Caco-2 (cell line): Measurements from ENCODE around the gene EBF3. TPM values are rescaled to one million over a fixed set of nuclear protein-coding genes. Genes with fewer than 3 reads are reported as not detected.

Source experiments
- BruUV-seq: library from RNA; stranded (reverse); fragments of 400-500 nt; replicated peaks from 2 replicates; lab custom pipeline; 2021; lab: Mats Ljungman, UMichigan
- CTCF ChIA-PET: fragments of 300-600 bp; sonication (Branson Sonifier 250); formaldehyde crosslinking; loops from one replicate; lab custom pipeline; 2022; ENCODE audit warnings: antibody characterized with exemption; lab: Charles Lee
- POLR2A ChIA-PET: fragments of 300-600 bp; sonication (Branson Sonifier 250); formaldehyde crosslinking; loops from one replicate; lab custom pipeline; 2022; ENCODE audit warnings: antibody characterized with exemption; lab: Charles Lee
- DNase-seq, 2 experiments: peaks; one replicate each; pipeline versions ENCODE4 v3.0.0 to v3.0.0-alpha.2; 2020 to 2022
- H3K27me3 ChIP-seq: replicated peaks from 2 replicates; pipeline ENCODE4 v1.6.0; 2011; ENCODE audit warnings: low read length; ENCODE audit not compliant: control insufficient read depth, insufficient read depth
- H3K36me3 ChIP-seq: 2 replicates; pipeline ENCODE4 v1.5.1; 2011; ENCODE audit warnings: low read length; ENCODE audit not compliant: control insufficient read depth, insufficient read depth
- H3K4me1 ChIP-seq: fragments of 250-450 bp; sonication (Bioruptor Pico); 2 replicates; pipeline ENCODE4 v1.5.1; 2020; ENCODE audit warnings: mild to moderate bottlenecking
- H3K4me3 ChIP-seq: 2 replicates; pipeline ENCODE4 v1.5.1; 2011; ENCODE audit warnings: low read depth, mild to moderate bottlenecking, control low read depth, low read length
- H3K9me3 ChIP-seq: fragments of 250-450 bp; sonication (Bioruptor Pico); 2 replicates; pipeline ENCODE4 v1.5.1; 2020; ENCODE audit warnings: mild to moderate bottlenecking, moderate library complexity
- H3K27ac Mint-ChIP-seq: one replicate; pipeline ENCODE4 v1.8.0; 2022; ENCODE audit warnings: mixed read lengths; ENCODE audit not compliant: unreplicated experiment
- H3K27me3 Mint-ChIP-seq: one replicate; pipeline ENCODE4 v1.8.0; 2022; ENCODE audit warnings: mixed read lengths; ENCODE audit not compliant: insufficient read depth, unreplicated experiment
- H3K36me3 Mint-ChIP-seq: one replicate; pipeline ENCODE4 v1.8.0; 2022; ENCODE audit warnings: mild to moderate bottlenecking, mixed read lengths; ENCODE audit not compliant: insufficient read depth, unreplicated experiment
- H3K4me1 Mint-ChIP-seq: one replicate; pipeline ENCODE4 v1.8.0; 2022; ENCODE audit warnings: low read depth, mixed read lengths; ENCODE audit not compliant: unreplicated experiment
- H3K4me3 Mint-ChIP-seq: one replicate; pipeline ENCODE4 v1.8.0; 2022; ENCODE audit warnings: mild to moderate bottlenecking, moderate library complexity, mixed read lengths; ENCODE audit not compliant: unreplicated experiment
- H3K9me3 Mint-ChIP-seq: one replicate; pipeline ENCODE4 v1.8.0; 2022; ENCODE audit warnings: mixed read lengths; ENCODE audit not compliant: unreplicated experiment
- CTCF ChIP-seq, 2 experiments: fragments of 200-600 bp in 1 of 2; IDR thresholded peaks; 1 replicate in 1 of 2; 2 replicates in 1 of 2; pipeline versions ENCODE4 v1.5.1 to v1.8.0; 2011 to 2022; ENCODE audit warnings: antibody characterized with exemption in 1 of 2, control low read depth in 1 of 2, inconsistent platforms in 1 of 2, low read depth in 1 of 2, low read length in 1 of 2, mild to moderate bottlenecking in 1 of 2, moderate library complexity in 1 of 2; ENCODE audit not compliant: insufficient read depth in 1 of 2, severe bottlenecking in 1 of 2, unreplicated experiment in 1 of 2
- intact Hi-C: fragments of 100-400 bp; cut with micrococcal nuclease; formaldehyde crosslinking; loops from one replicate; pipeline ENCODE4 v1.10.0; 2022; ENCODE audit not compliant: unreplicated experiment
- total RNA-seq: library from RNA; stranded (reverse); gene quantifications from 2 replicates; pipeline ENCODE4 v1.2.3, GENCODE V29; 2022

EBF3 gene
- total RNA-seq, 1 experiment from 2014 or later, result 0.79 TPM

- CTCF ChIA-PET, result no interaction called here
- Mint-ChIP-seq H3K27ac (no peak overlapping the region), H3K9me3 (no peaks in the 10 kb centered on the region), H3K36me3 (no peaks in the 10 kb centered on the region), H3K4me1 (no peaks in the 10 kb centered on the region), H3K4me3 (no peak overlapping the region), H3K27me3 (peaks cover 12% of the 10 kb centered on the region)
- Histone ChIP-seq H3K36me3 (no peaks in the 10 kb centered on the region), H3K9me3 (no peaks in the 10 kb centered on the region), H3K4me1 (no peaks in the 10 kb centered on the region), H3K27me3 (no peaks in the 10 kb centered on the region; the same call in 1 of the 2 replicates), H3K4me3 (no peak overlapping the region)
- DNase-seq, result no peak
- no TSS peak for BruUV-seq
- POLR2A ChIA-PET, result no interaction called here
- no peak for TF ChIP-seq CTCF (IDR thresholded peaks at IDR 0.05; ENCODE audit: insufficient read depth in 1 of 2, low read depth in 1 of 2, low read length in 1 of 2, severe bottlenecking in 1 of 2, unreplicated experiment in 1 of 2)
- intact Hi-C loops, result no loop called here
Measured at GRCh38 chr10:129926066-129927055, 37.7 kb downstream of the EBF3 start.

- no peak overlapping the region for H3K27ac Mint-ChIP-seq
- TF ChIP-seq CTCF (IDR thresholded peaks at IDR 0.05; ENCODE audit: insufficient read depth in 1 of 2, low read depth in 1 of 2, low read length in 1 of 2, severe bottlenecking in 1 of 2, unreplicated experiment in 1 of 2), result no peak
- H3K4me3 ChIP-seq, result no peak overlapping the region
- no TSS peak for BruUV-seq
- ChIA-PET POLR2A (no interaction called here), CTCF (interaction anchor here (0.7 kb wide), 1 partner anchor 47 kb away, joined by 3 read pairs; no protein-coding TSS in a partner anchor)
- H3K4me3 Mint-ChIP-seq, result no peak overlapping the region
- intact Hi-C loops, result no loop called here
- DNase-seq, result no peak
- H3K36me3 Mint-ChIP-seq, result no peaks in the 10 kb centered on the region
- H3K4me1 ChIP-seq, result no peaks in the 10 kb centered on the region
- H3K27me3 Mint-ChIP-seq, result peaks cover 12% of the 10 kb centered on the region
- no peaks in the 10 kb centered on the region for H3K36me3 ChIP-seq
- no peaks in the 10 kb centered on the region for H3K4me1 Mint-ChIP-seq
- no peaks in the 10 kb centered on the region for H3K27me3 ChIP-seq
- H3K9me3 Mint-ChIP-seq, result no peaks in the 10 kb centered on the region
- no peaks in the 10 kb centered on the region for H3K9me3 ChIP-seq
Measured at GRCh38 chr10:129924375-129925085, 39.5 kb downstream of the EBF3 start.

GRCh38 chr10:129922598-129923123 lies 41.4 kb downstream of the EBF3 start:
- H3K36me3 Mint-ChIP-seq, result no peaks in the 10 kb centered on the region

More at GRCh38 chr10:129922598-129923123, 41.4 kb downstream of the EBF3 start:
- ChIA-PET POLR2A (no interaction called here), CTCF (no interaction called here)
- Histone ChIP-seq H3K4me3 (no peak overlapping the region), H3K4me1 (no peaks in the 10 kb centered on the region), H3K9me3 (no peaks in the 10 kb centered on the region), H3K27me3 (no peaks in the 10 kb centered on the region), H3K36me3 (no peaks in the 10 kb centered on the region)
- no peak overlapping the region for H3K4me3 Mint-ChIP-seq
- no peak for DNase-seq
- intact Hi-C loops, result no loop called here
- H3K4me1 Mint-ChIP-seq, result no peaks in the 10 kb centered on the region
- TF ChIP-seq CTCF (IDR thresholded peaks at IDR 0.05; ENCODE audit: insufficient read depth in 1 of 2, low read depth in 1 of 2, low read length in 1 of 2, severe bottlenecking in 1 of 2, unreplicated experiment in 1 of 2), result no peak
- H3K27ac Mint-ChIP-seq, result no peak overlapping the region
- peaks cover 11% of the 10 kb centered on the region for H3K27me3 Mint-ChIP-seq
- BruUV-seq, result no TSS peak
- H3K9me3 Mint-ChIP-seq, result no peaks in the 10 kb centered on the region
